ENCODE measurements around the gene PPARA. TPM values are rescaled to one million over a fixed set of nuclear protein-coding genes. Genes with fewer than 3 reads are reported as not detected.

The PPARA gene
- total RNA-seq, 1 donor from 2014 or later = 51.3 TPM

- no peak for DNase-seq (ENCODE audit: low spot score)
These were observed 53.3 kb downstream of the PPARA start for GRCh38 chr22:46203601-46203980.

- DNase-seq (ENCODE audit: low spot score) = no peak
These were observed 58.9 kb downstream of the PPARA start for GRCh38 chr22:46209262-46209661.

- DNase-seq (ENCODE audit: low spot score) = no peak
These were observed 61.9 kb downstream of the PPARA start for GRCh38 chr22:46212195-46212594.

GRCh38 chr22:46213052-46213451, 62.7 kb downstream of the PPARA start:
- DNase-seq (ENCODE audit: low spot score) = no peak

- no peak for DNase-seq (ENCODE audit: low spot score)
These were observed 63.8 kb downstream of the PPARA start for GRCh38 chr22:46214149-46214548.

- no peak for DNase-seq (ENCODE audit: low spot score)
These were observed 64.3 kb downstream of the PPARA start for GRCh38 chr22:46214616-46215015.

- no peak for DNase-seq (ENCODE audit: low spot score)
These were observed 69.3 kb downstream of the PPARA start for GRCh38 chr22:46219636-46220035.

GRCh38 chr22:46220921-46221320, 70.6 kb downstream of the PPARA start:
- no peak for DNase-seq (ENCODE audit: low spot score)

- no peak for DNase-seq (ENCODE audit: low spot score)
These were observed 73.9 kb downstream of the PPARA start for GRCh38 chr22:46224044-46224897.

- DNase-seq (ENCODE audit: low spot score) = no peak
These were observed 74.6 kb downstream of the PPARA start for GRCh38 chr22:46224898-46225290.

GRCh38 chr22:46225631-46226030, 75.3 kb downstream of the PPARA start:
- no peak for DNase-seq (ENCODE audit: low spot score)

GRCh38 chr22:46226577-46226976, 76.3 kb downstream of the PPARA start:
- no peak for DNase-seq (ENCODE audit: low spot score)

GRCh38 chr22:46229701-46230100, 79.4 kb downstream of the PPARA start:
- no peak for DNase-seq (ENCODE audit: low spot score)

GRCh38 chr22:46230262-46230901, 80.1 kb downstream of the PPARA start:
- no peak for DNase-seq (ENCODE audit: low spot score)

- DNase-seq (ENCODE audit: low spot score) = peak; percentile 34
These were observed 82.9 kb downstream of the PPARA start for GRCh38 chr22:46233231-46233630.

- no peak for DNase-seq (ENCODE audit: low spot score)
These were observed 84.6 kb downstream of the PPARA start for GRCh38 chr22:46234969-46235368.

GRCh38 chr22:46237453-46238124, 87.3 kb downstream of the PPARA start:
- no peak for DNase-seq (ENCODE audit: low spot score)

- no peak for DNase-seq (ENCODE audit: low spot score)
These were observed 88.2 kb downstream of the PPARA start for GRCh38 chr22:46238541-46238940.

GRCh38 chr22:46239261-46240048, 89.1 kb downstream of the PPARA start:
- DNase-seq (ENCODE audit: low spot score) = no peak

GRCh38 chr22:46240073-46240472, 89.7 kb downstream of the PPARA start:
- DNase-seq (ENCODE audit: low spot score) = no peak

GRCh38 chr22:46240506-46240905, 90.2 kb downstream of the PPARA start:
- DNase-seq (ENCODE audit: low spot score) = no peak

- no peak for DNase-seq (ENCODE audit: low spot score)
These were observed 90.6 kb downstream of the PPARA start for GRCh38 chr22:46240907-46241306.

Data from mucosa of gallbladder (tissue), 1 donor.